Measurements from ENCODE around the gene GLYATL1B. TPM values are rescaled to one million over a fixed set of nuclear protein-coding genes. Genes with fewer than 3 reads are reported as not detected.
A peak's percentile ranks its signal among the peaks of the same experiment; 100 is the strongest.
"Not testable (repeated sequence)": the region's sequence is repeated elsewhere in the genome, so short reads cannot be mapped to it uniquely, and the experiment has no call there.

GLYATL1B gene
- total RNA-seq = not detected

- H3K36me3 ChIP-seq; H3K4me3 ChIP-seq; H3K9ac ChIP-seq (ENCODE audit: low read depth in 2 of 2, low read length in 2 of 2); DNase-seq; intact Hi-C loops (cut with DNase I); H3K4me1 ChIP-seq; H3K27me3 ChIP-seq; H3K9me3 ChIP-seq; H3K27ac ChIP-seq: not testable (repeated sequence)
These were observed at the start of gene GLYATL1B for GRCh38 chr11:59086007-59086406. TSS of gene GLYATL1B (plus strand) at chr11:59086307. CDS start at chr11:59086307, 0 bp downstream.

- DNase-seq; H3K9me3 ChIP-seq; intact Hi-C loops (cut with DNase I); H3K9ac ChIP-seq (ENCODE audit: low read depth in 2 of 2, low read length in 2 of 2); H3K27me3 ChIP-seq; H3K36me3 ChIP-seq; H3K4me3 ChIP-seq; H3K27ac ChIP-seq; H3K4me1 ChIP-seq: not testable (repeated sequence)
These were observed 49.6 kb upstream of the GLYATL1B start for GRCh38 chr11:59036542-59036941.

GRCh38 chr11:59037434-59037833 is 48.7 kb upstream of the GLYATL1B start:
- H3K9ac ChIP-seq (ENCODE audit: low read depth in 2 of 2, low read length in 2 of 2); H3K36me3 ChIP-seq; H3K4me1 ChIP-seq; intact Hi-C loops (cut with DNase I); H3K9me3 ChIP-seq; H3K4me3 ChIP-seq; H3K27ac ChIP-seq; H3K27me3 ChIP-seq: not testable (repeated sequence)
- DNase-seq = peak; percentile 23

GRCh38 chr11:59040607-59041006 is 45.5 kb upstream of the GLYATL1B start:
- H3K4me3 ChIP-seq = no peak overlapping the region
- no peak overlapping the region for H3K9ac ChIP-seq (ENCODE audit: low read depth in 2 of 2, low read length in 2 of 2)
- peak; percentile 24 for DNase-seq
- no peaks in the 10 kb centered on the region for H3K4me1 ChIP-seq
- H3K36me3 ChIP-seq = no peaks in the 10 kb centered on the region
- H3K27me3 ChIP-seq = no peaks in the 10 kb centered on the region
- intact Hi-C loops (cut with DNase I) = no loop called here
- no peak overlapping the region for H3K27ac ChIP-seq
- no peaks in the 10 kb centered on the region for H3K9me3 ChIP-seq
- TF ChIP-seq CTCF (IDR thresholded peaks at IDR 0.05) = no peak

GRCh38 chr11:59051383-59051782 is 34.7 kb upstream of the GLYATL1B start:
- intact Hi-C loops (cut with DNase I) = loop anchor here (10.0 kb wide), 1 partner anchor 83 kb away; no protein-coding TSS in a partner anchor
- H3K4me3 ChIP-seq, DNase-seq: not testable (repeated sequence)

GRCh38 chr11:59052355-59052754 is 33.8 kb upstream of the GLYATL1B start:
- DNase-seq; H3K36me3 ChIP-seq; H3K9me3 ChIP-seq; H3K9ac ChIP-seq (ENCODE audit: low read depth in 2 of 2, low read length in 2 of 2); H3K4me3 ChIP-seq; H3K27me3 ChIP-seq; H3K27ac ChIP-seq; H3K4me1 ChIP-seq: not testable (repeated sequence)
- intact Hi-C loops (cut with DNase I) = loop anchor here (10.0 kb wide), 1 partner anchor 82 kb away; no protein-coding TSS in a partner anchor

More at GRCh38 chr11:59051383-59051782, 34.7 kb upstream of the GLYATL1B start:
- not testable (repeated sequence) for H3K27ac ChIP-seq; H3K36me3 ChIP-seq; H3K4me1 ChIP-seq; H3K9ac ChIP-seq (ENCODE audit: low read depth in 2 of 2, low read length in 2 of 2); H3K27me3 ChIP-seq; H3K9me3 ChIP-seq

GRCh38 chr11:59053387-59053786 is 32.7 kb upstream of the GLYATL1B start:
- Histone ChIP-seq H3K27ac (no peak overlapping the region), H3K9me3 (no peaks in the 10 kb centered on the region), H3K4me3 (no peak overlapping the region), H3K4me1 (no peaks in the 10 kb centered on the region), H3K27me3 (no peaks in the 10 kb centered on the region), H3K9ac (ENCODE audit: low read depth in 2 of 2, low read length in 2 of 2) (no peak overlapping the region), H3K36me3 (no peaks in the 10 kb centered on the region)
- intact Hi-C loops (cut with DNase I) = loop anchor here (10.0 kb wide), 1 partner anchor 81 kb away; no protein-coding TSS in a partner anchor
- TF ChIP-seq CTCF (IDR thresholded peaks at IDR 0.05) = peak; percentile 88
- peak; percentile 75 for DNase-seq

GRCh38 chr11:59058120-59059033 is 27.7 kb upstream of the GLYATL1B start:
- TF ChIP-seq CTCF (IDR thresholded peaks at IDR 0.05) = peak; percentile 98
- H3K4me3 ChIP-seq = peak overlapping the region; percentile 18
- not testable (repeated sequence) for H3K27me3 ChIP-seq; H3K9me3 ChIP-seq; H3K9ac ChIP-seq (ENCODE audit: low read depth in 2 of 2, low read length in 2 of 2); H3K27ac ChIP-seq; H3K36me3 ChIP-seq; H3K4me1 ChIP-seq
- intact Hi-C loops (cut with DNase I) = loop anchor here (2.0 to 10.0 kb wide), 2 partner anchors 76 to 100 kb away; no protein-coding TSS in a partner anchor
- DNase-seq = peak; percentile 95

GRCh38 chr11:59060096-59060495 is 26.0 kb upstream of the GLYATL1B start:
- H3K9me3 ChIP-seq; H3K36me3 ChIP-seq; H3K27me3 ChIP-seq; H3K9ac ChIP-seq (ENCODE audit: low read depth in 2 of 2, low read length in 2 of 2); DNase-seq; intact Hi-C loops (cut with DNase I); H3K27ac ChIP-seq; H3K4me3 ChIP-seq; H3K4me1 ChIP-seq: not testable (repeated sequence)

All from colonic mucosa (tissue), 4 donors.